Endodermal cell (in vitro differentiated cells): ENCODE data around the gene ANKMY1. TPM values are rescaled to one million over a fixed set of nuclear protein-coding genes. Genes with fewer than 3 reads are reported as not detected.

ENCODE experiments used
- DNase-seq: peaks from one replicate; pipeline ENCODE4 v3.0.0-alpha.2; 2017
- H3K27ac ChIP-seq: 2 replicates; pipeline ENCODE4 v1.5.1; 2013; ENCODE audit warnings: mild to moderate bottlenecking, low read depth, low read length, moderate library complexity
- H3K27me3 ChIP-seq: 2 replicates; pipeline ENCODE4 v1.6.1; 2013; ENCODE audit warnings: mild to moderate bottlenecking, low read length, moderate library complexity; ENCODE audit not compliant: insufficient read depth, control insufficient read depth, poor library complexity, severe bottlenecking
- H3K36me3 ChIP-seq: 2 replicates; pipeline ENCODE4 v1.7.0; 2013; ENCODE audit warnings: mild to moderate bottlenecking, low read length, moderate library complexity; ENCODE audit not compliant: control insufficient read depth, insufficient read depth
- H3K4me1 ChIP-seq: one replicate; pipeline ENCODE4 v1.7.0; 2013; ENCODE audit warnings: low read length; ENCODE audit not compliant: control insufficient read depth, insufficient read depth
- H3K4me3 ChIP-seq: 2 replicates; pipeline ENCODE4 v1.5.1; 2013; ENCODE audit warnings: mild to moderate bottlenecking, low read length, moderate library complexity
- H3K9ac ChIP-seq: 2 replicates; pipeline ENCODE4 v1.6.1; 2013; ENCODE audit warnings: mild to moderate bottlenecking, low read length, moderate library complexity; ENCODE audit not compliant: poor library complexity, severe bottlenecking; ENCODE audit errors: extremely low read depth
- H3K9me3 ChIP-seq: 2 replicates; pipeline ENCODE4 v1.6.1; 2013; ENCODE audit warnings: mild to moderate bottlenecking, low read length, moderate library complexity; ENCODE audit not compliant: control insufficient read depth
- H3K27ac Mint-ChIP-seq: 2 replicates; pipeline ENCODE4 v1.8.0; 2020; ENCODE audit warnings: mixed read lengths
- H3K27me3 Mint-ChIP-seq: 2 replicates; pipeline ENCODE4 v1.8.0; 2021; ENCODE audit warnings: mild to moderate bottlenecking, mixed read lengths; ENCODE audit not compliant: insufficient read depth
- H3K36me3 Mint-ChIP-seq: 2 replicates; pipeline ENCODE4 v1.8.0; 2020; ENCODE audit warnings: low read depth, mixed read lengths
- H3K4me1 Mint-ChIP-seq: 2 replicates; pipeline ENCODE4 v1.8.0; 2020; ENCODE audit warnings: mixed read lengths
- H3K4me3 Mint-ChIP-seq: 2 replicates; pipeline ENCODE4 v1.8.0; 2020; ENCODE audit warnings: mild to moderate bottlenecking, moderate library complexity, mixed read lengths
- H3K9me3 Mint-ChIP-seq: 2 replicates; pipeline ENCODE4 v1.8.0; 2020; ENCODE audit warnings: mild to moderate bottlenecking, mixed read lengths
- WGBS, 2 experiments: methylation state at CpG; one replicate each; pipeline versions ENCODE4 v1.1.5 to v1.1.7; 2013; ENCODE audit warnings: missing lambda C conversion rate in 2 of 2, mixed read lengths in 1 of 2; ENCODE audit not compliant: insufficient coverage in 1 of 2, insufficient read length in 1 of 2; 5-methylcytosine and 5-hydroxymethylcytosine counted together
- total RNA-seq, 2 donors: library from RNA; stranded (reverse); fragmentation: NEBNext Ultra II Directional in 1 of 2; extraction: Animal tissue kit (Norgen Biotek cat#: 25700) in 1 of 2; gene quantifications; 2 replicates in 1 of 2; 3 replicates in 1 of 2; pipeline ENCODE4 v1.2.1, GENCODE V29; 2021
- TF ChIP-seq, protein P1 (sequence below): fragments of 200-600 bp; sonication (generic); conservative IDR thresholded peaks from 2 replicates; pipeline ENCODE4 v1.5.0; 2021; ENCODE audit warnings: antibody characterized with exemption, mild to moderate bottlenecking

The ANKMY1 gene
- total RNA-seq, 2 donors from 2014 or later: 7.4 to 13.3 TPM

DNA sequence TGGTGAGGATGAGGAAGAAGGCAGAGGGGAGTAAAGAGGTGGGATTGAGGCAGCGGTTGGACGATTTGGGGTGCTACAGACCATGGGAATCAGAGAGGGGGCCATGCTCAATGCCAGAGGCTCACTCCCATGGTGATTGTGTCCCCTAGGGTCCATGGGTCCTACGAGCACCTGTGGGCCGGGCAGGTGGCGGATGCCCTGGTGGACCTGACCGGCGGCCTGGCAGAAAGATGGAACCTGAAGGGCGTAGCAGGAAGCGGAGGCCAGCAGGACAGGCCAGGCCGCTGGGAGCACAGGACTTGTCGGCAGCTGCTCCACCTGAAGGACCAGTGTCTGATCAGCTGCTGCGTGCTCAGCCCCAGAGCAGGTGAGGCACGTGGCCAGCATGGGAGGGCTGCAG lies 34.0 kb upstream of the ANKMY1 start:
- H3K36me3 Mint-ChIP-seq: peaks cover 24% of the 10 kb centered on the region
- H3K9ac ChIP-seq: no peak overlapping the region
- no peak overlapping the region for H3K27ac Mint-ChIP-seq
- no peak overlapping the region for H3K4me3 ChIP-seq
- no peaks in the 10 kb centered on the region for H3K9me3 ChIP-seq
- no peak for DNase-seq
- H3K36me3 ChIP-seq: peaks cover 27% of the 10 kb centered on the region
- no peaks in the 10 kb centered on the region for H3K27me3 Mint-ChIP-seq
- H3K4me1 Mint-ChIP-seq: peaks cover 19% of the 10 kb centered on the region
- H3K27me3 ChIP-seq: no peaks in the 10 kb centered on the region
- TF ChIP-seq, protein P1, sequence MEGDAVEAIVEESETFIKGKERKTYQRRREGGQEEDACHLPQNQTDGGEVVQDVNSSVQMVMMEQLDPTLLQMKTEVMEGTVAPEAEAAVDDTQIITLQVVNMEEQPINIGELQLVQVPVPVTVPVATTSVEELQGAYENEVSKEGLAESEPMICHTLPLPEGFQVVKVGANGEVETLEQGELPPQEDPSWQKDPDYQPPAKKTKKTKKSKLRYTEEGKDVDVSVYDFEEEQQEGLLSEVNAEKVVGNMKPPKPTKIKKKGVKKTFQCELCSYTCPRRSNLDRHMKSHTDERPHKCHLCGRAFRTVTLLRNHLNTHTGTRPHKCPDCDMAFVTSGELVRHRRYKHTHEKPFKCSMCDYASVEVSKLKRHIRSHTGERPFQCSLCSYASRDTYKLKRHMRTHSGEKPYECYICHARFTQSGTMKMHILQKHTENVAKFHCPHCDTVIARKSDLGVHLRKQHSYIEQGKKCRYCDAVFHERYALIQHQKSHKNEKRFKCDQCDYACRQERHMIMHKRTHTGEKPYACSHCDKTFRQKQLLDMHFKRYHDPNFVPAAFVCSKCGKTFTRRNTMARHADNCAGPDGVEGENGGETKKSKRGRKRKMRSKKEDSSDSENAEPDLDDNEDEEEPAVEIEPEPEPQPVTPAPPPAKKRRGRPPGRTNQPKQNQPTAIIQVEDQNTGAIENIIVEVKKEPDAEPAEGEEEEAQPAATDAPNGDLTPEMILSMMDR: no peak
- no peaks in the 10 kb centered on the region for H3K9me3 Mint-ChIP-seq
- no peak overlapping the region for H3K4me3 Mint-ChIP-seq
- no peak overlapping the region for H3K27ac ChIP-seq
- 88 to 96% methylated on average over 7 to 13 of the region's 13 CpGs for WGBS, 2 experiments
- no peaks in the 10 kb centered on the region for H3K4me1 ChIP-seq

DNA sequence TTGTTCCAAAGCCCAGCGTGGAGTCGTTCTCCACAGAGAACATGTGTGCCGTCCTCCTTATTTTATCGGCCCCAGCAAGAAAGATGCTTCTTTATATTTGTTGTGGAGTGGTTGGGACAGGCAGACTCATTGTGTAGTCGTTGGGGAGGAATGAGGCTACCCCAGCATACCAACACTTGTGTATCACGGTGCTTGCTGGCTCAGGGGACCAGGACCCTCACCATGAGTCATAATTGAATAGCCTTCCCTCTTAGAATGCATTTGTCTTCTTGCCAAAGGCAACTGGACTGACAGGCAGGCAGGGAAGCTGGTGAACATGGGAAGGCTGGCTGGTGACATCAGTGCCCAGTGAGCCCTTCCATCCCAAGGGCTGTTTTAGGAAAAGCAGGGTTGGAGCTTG lies 33.4 kb upstream of the ANKMY1 start:
- H3K4me3 ChIP-seq: no peak overlapping the region
- Mint-ChIP-seq H3K4me1 (peaks cover 19% of the 10 kb centered on the region), H3K27me3 (no peaks in the 10 kb centered on the region), H3K27ac (no peak overlapping the region), H3K4me3 (no peak overlapping the region), H3K9me3 (no peaks in the 10 kb centered on the region), H3K36me3 (peaks cover 24% of the 10 kb centered on the region)
- TF ChIP-seq, protein P1: no peak
- no peak overlapping the region for H3K27ac ChIP-seq
- H3K4me1 ChIP-seq: no peaks in the 10 kb centered on the region
- no peaks in the 10 kb centered on the region for H3K27me3 ChIP-seq
- no peak for DNase-seq
- no peak overlapping the region for H3K9ac ChIP-seq
- H3K9me3 ChIP-seq: no peaks in the 10 kb centered on the region
- H3K36me3 ChIP-seq: peaks cover 21% of the 10 kb centered on the region
- WGBS, 2 experiments: 80 to 96% methylated on average over 1 to 6 of the region's 6 CpGs

DNA sequence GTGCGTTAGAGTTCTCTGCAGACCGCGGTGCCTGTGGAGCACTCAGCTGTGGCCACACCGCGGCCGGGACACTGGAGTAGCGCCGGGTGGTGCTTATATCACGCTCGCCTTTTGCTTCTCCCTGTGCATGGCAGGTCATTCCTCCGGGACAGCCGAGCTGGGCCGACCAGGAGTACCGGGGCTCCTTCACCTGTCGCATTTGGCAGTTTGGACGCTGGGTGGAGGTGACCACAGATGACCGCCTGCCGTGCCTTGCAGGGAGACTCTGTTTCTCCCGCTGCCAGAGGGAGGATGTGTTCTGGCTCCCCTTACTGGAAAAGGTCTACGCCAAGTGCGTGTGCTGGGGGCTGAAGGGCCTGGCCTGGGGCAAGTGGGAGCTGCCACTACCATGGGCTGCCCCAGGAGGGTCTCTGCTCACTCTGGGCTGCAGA lies 32.9 kb upstream of the ANKMY1 start:
- no peak for DNase-seq
- Mint-ChIP-seq H3K27me3 (no peaks in the 10 kb centered on the region), H3K9me3 (no peaks in the 10 kb centered on the region), H3K36me3 (peaks cover 21% of the 10 kb centered on the region), H3K4me3 (no peak overlapping the region), H3K4me1 (peaks cover 19% of the 10 kb centered on the region), H3K27ac (no peak overlapping the region)
- H3K27me3 ChIP-seq: no peaks in the 10 kb centered on the region
- TF ChIP-seq, protein P1: no peak
- H3K9ac ChIP-seq: no peak overlapping the region
- no peak overlapping the region for H3K4me3 ChIP-seq
- no peaks in the 10 kb centered on the region for H3K4me1 ChIP-seq
- 95 to 98% methylated on average over 12 to 21 of the region's 21 CpGs for WGBS, 2 experiments
- peaks cover 21% of the 10 kb centered on the region for H3K36me3 ChIP-seq
- H3K27ac ChIP-seq: no peak overlapping the region
- no peaks in the 10 kb centered on the region for H3K9me3 ChIP-seq
